ENCODE results near the gene C11orf68.

C11orf68 gene

GRCh38 chr11:65888163-65888814 lies 30.6 kb downstream of the C11orf68 start, which contains the start of gene FIBP:
TSS of gene FIBP (minus strand) at chr11:65888471. CDS start at chr11:65888418, 53 bp downstream.
- peak; percentile 97 to 98 for DNase-seq

GRCh38 chr11:65887723-65888162 lies 31.1 kb downstream of the C11orf68 start:
- no peak for DNase-seq

GRCh38 chr11:65886826-65887722 lies 31.8 kb downstream of the C11orf68 start:
- DNase-seq = no peak

- DNase-seq = no peak
These were observed 32.9 kb downstream of the C11orf68 start for GRCh38 chr11:65885808-65886536.

GRCh38 chr11:65885231-65885630 lies 33.6 kb downstream of the C11orf68 start:
- DNase-seq = no peak

GRCh38 chr11:65884716-65885092 lies 34.2 kb downstream of the C11orf68 start:
- DNase-seq = peak; percentile 86 to 87

- DNase-seq = no peak
These were observed 34.8 kb downstream of the C11orf68 start for GRCh38 chr11:65883786-65884715.

- DNase-seq = no peak
These were observed 35.7 kb downstream of the C11orf68 start for GRCh38 chr11:65883058-65883761.

- DNase-seq = no peak
These were observed 36.5 kb downstream of the C11orf68 start for GRCh38 chr11:65882120-65883057.

GRCh38 chr11:65880844-65881421 lies 37.9 kb downstream of the C11orf68 start:
- DNase-seq = no peak

GRCh38 chr11:65880027-65880426 lies 38.8 kb downstream of the C11orf68 start:
- no peak for DNase-seq

GRCh38 chr11:65879617-65880016 lies 39.2 kb downstream of the C11orf68 start, which contains the start of gene CTSW:
TSS of gene CTSW (plus strand) at chr11:65879837. CDS start at chr11:65879855, 18 bp downstream.
- DNase-seq = no peak

- DNase-seq = peak; percentile 96 to 98
These were observed 45.3 kb downstream of the C11orf68 start for GRCh38 chr11:65873318-65874156.

- no peak for DNase-seq
These were observed 46.1 kb downstream of the C11orf68 start, which contains the start of gene EFEMP2 for GRCh38 chr11:65872586-65873317. TSS of gene EFEMP2 (minus strand) at chr11:65872800. CDS start at chr11:65872354, 446 bp downstream.

- no peak for DNase-seq
These were observed 46.9 kb downstream of the C11orf68 start for GRCh38 chr11:65871811-65872548.

GRCh38 chr11:65870706-65871681 lies 47.9 kb downstream of the C11orf68 start:
- no peak for DNase-seq

Measured in stimulated activated CD4-positive, alpha-beta T cell treated with anti-CD3 and anti-CD28 coated beads, Interleukin-2, amount 100 ng/mL, for 24 hours (primary cell).